ENCODE measurements around the gene CACNA2D3.

- TF ChIP-seq CTCF (IDR thresholded peaks at IDR 0.05; ENCODE audit: poor library complexity) (no peak), EZH2 (IDR thresholded peaks at IDR 0.05; ENCODE audit: borderline replicate concordance) (no peak), EZH2phosphoT487 (IDR thresholded peaks at IDR 0.05; ENCODE audit: low read depth, severe bottlenecking, unreplicated experiment) (no peak)
These were observed 321.3 kb downstream of the CACNA2D3 start for GRCh38 chr3:54443561-54444161.

Data from hepatocyte (in vitro differentiated cells).